ENCODE data around the gene ADH1C.
"Not testable (repeated sequence)": the region's sequence is repeated elsewhere in the genome, so short reads cannot be mapped to it uniquely, and the experiment has no call there.

The ADH1C gene

DNA sequence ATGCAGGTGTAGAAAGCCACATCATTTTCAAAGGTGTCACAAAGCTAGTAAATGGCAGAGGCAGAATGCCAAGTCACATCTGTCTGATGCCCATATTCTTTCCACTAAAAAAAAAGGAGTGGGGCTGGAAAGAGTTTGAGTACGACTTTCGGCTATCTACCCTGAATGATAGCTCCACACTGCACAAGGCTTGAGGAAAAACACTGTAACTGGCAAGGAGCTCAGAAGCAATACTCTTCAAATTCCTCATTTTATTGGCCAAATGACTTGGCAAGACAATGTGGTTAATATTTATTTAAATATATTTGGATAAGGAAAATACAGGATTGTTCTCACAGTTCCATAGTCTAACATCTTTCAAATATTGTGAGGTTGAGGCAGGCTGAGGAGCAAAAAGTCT, 5.4 kb upstream of the ADH1C start:
- DNase-seq (ENCODE audit: low spot score), result no peak

DNA sequence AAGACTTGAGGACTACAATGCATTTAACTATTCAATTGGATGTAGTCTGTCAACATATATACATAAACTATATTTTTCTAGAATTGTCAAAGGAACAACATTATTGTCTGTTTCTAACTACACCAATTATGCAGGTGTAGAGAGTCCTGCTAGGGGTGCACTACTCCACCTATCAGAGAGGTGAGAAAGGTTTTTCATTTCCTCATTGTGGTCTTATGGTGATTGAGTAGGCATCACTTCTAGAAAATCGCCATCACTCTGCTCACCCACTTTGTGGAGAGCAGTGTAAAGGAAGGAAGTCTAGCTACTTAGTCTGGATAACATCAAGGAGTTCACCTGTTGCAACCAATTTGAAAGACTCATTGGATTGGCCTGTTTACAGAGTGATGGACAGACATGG, 4.4 kb upstream of the ADH1C start:
- no peak for DNase-seq (ENCODE audit: low spot score)

DNA sequence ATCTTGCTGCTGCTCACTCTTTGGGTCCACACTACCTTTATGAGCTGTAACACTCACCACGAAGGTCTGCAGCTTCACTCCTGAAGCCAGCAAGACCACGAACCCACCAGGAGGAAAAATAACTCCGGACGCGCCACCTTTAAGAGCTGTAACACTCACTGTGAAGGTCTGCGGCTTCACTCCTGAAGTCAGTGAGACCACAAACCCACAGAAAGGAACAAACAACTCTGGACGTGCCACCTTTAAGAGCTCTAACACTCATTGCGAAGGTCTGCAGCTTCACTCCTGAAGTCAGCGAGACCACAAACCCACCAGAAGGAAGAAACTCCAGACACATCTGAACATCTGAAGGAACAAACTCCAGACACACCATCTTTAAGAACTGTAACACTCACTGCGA, 3.6 kb upstream of the ADH1C start:
- DNase-seq (ENCODE audit: low spot score), result not testable (repeated sequence)

DNA sequence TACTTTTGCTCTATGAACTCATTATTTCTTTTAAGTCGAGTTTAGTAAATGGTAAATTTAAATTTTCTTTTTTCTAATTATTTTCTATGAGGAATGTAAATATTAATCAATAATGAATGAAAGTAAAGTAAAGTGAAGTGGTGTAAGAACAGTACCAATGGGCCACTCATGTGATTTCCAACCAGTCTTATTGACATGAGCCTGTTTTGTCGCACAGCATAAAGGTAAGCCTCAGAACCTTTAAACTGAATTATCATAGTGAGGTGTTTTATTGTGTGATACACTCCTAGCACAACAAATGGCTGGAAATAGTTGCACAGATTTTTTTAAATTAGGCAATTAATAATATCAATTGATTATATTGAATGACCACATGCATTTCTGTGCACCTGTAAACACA, 1.1 kb downstream of the ADH1C start:
- no peak for DNase-seq (ENCODE audit: low spot score)

DNA sequence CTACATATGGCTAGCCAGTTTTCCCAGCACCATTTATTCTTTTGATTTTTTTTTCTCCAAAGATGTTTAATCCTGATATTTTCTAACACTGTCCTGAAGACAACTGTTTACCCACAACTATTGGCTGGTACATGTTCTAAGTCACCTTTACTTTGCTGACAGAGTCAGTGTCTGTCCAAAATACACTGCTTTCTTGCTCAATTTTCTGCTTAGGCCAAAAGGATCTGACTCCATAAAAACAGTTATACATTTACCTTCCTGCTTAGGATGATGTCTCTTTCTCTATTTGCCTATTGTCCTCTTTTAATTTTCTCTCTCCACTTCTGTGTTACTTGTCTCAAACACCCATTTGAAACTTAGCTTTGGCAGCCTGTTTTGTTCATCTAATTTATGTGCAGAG, 3.2 kb downstream of the ADH1C start:
- no peak for DNase-seq (ENCODE audit: low spot score)

DNA sequence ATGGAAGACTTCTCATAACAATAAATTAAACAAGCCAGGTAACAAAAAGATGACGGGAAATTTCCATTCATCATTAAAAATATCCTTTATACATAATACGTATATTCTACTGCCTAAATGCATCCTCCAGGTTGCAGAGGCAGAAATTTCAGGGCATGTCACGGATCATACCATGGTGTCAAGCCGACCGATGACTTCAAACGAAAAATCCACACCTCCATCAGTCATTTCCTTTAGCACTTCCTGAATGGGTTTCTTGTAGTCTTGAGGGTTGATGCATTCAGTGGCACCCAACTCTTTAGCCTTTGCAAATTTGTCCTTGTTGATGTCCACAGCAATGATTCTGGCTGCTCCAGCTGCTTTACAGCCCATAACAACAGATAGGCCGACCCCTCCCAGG, 9.9 kb downstream of the ADH1C start:
- not testable (repeated sequence) for DNase-seq (ENCODE audit: low spot score)

DNA sequence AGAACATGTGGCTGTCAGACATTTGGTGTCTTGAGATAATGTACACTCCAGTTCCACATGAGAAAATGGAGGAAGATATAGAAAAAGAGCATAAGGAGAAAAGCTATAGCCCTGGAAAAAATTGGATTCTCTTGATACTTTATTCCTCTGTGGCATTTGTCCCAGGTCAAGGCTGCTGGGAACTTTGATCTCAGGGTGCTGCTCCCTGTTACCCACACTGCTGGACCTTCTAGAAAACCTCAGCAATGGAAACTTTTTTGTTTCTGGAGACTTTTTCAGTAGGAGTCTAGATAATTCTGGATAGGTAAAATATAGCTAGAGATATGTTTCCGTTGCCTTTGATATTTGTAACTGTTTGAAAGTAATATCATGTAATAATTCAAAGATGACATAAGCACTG, 11.1 kb downstream of the ADH1C start:
- DNase-seq (ENCODE audit: low spot score), result no peak

DNA sequence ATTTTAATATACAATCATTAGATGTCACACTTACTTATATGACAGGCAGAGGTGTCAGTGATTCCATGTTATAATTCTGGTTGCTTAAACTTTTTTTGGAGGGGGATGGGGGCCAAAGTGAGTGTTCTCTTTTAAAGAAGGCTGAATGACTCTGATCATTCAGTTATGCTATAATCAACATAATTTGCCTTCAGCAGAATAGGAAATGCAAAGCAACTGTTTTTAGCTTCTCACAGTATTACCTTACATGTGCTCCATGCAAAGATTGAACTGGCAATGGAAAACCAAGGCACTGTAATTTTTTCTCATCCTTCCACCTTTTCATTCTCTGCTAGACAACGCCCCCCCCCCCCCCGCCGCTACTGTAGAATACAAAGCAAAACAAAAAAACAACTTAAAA, 13.4 kb downstream of the ADH1C start:
- no peak for DNase-seq (ENCODE audit: low spot score)

DNA sequence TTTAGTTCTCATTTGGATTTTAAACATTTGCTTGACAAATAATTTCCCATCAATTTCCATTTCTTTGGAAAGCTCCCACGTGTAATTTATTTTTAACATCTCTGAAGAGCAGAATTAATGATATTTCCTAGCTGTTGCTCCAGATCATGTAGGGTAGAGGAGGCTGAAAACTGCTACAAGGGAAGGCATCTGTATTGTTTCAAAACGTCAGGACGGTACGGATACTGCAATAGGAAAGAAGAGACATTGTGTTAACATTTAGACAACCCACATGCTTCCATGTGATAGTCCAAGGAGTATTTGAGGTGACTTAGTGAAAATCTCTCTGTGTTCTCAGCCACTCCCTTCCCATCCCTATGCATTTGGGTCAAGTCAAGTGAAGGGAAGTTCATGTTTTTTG, 16.0 kb downstream of the ADH1C start:
- DNase-seq (ENCODE audit: low spot score), result no peak

DNA sequence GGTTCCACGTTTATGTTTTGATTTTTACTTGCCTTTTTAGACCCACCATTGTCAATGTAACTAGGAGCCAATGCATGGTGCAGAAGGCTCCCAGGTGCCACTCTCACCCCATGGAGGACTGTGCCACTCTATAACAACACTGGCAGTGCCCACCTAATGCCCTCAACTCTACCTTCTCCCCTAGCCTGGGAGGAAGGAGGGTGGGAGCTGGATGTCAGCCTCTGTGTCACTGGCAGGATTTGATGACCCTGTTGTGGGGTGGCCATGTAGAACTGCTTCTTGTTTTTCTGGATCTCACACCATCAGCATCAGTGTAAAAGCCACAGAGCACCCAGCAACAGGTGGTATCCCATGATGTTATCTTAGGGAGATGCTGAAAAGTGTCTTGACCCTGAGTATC, 17.7 kb downstream of the ADH1C start:
- DNase-seq (ENCODE audit: low spot score), result no peak

DNA sequence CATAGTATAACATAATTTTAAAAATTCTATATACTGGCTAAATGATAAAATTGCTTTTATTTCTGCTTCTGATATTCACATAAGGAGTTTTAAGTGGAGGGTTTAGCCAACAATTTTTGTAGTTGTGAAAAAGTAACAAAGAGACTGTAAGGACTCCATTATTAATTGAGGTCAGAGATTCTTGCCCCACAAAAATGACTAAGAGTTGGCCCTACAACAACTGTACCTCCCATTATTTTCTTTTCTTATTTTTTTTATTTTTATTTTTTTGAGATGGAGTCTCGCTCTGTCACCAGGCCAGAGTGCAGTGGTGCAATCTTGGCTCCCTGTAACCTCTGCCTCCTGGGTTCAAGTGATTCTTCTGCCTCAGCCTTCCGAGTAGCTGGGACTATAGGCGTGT, 21.9 kb downstream of the ADH1C start:
- no peak for DNase-seq (ENCODE audit: low spot score)

DNA sequence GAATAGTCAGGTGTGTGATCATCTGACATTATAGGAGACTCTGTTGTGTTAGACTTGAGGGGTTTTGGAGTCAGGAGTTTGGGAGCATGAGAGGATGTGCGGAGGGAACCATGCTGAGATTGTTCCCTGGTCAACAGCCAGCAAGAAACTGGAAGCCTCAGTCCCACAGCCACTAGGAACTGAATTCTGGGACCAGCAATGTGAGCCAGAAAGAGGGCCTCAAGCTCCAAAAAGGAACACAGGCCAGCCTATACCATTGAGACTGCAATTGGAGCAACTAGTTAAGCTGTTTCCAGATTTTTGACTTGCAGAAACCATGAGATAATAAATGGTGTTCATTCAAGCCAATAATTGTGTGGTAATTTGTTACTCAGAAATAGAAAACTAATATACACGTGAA, 22.7 kb downstream of the ADH1C start:
- no peak for DNase-seq (ENCODE audit: low spot score)

DNA sequence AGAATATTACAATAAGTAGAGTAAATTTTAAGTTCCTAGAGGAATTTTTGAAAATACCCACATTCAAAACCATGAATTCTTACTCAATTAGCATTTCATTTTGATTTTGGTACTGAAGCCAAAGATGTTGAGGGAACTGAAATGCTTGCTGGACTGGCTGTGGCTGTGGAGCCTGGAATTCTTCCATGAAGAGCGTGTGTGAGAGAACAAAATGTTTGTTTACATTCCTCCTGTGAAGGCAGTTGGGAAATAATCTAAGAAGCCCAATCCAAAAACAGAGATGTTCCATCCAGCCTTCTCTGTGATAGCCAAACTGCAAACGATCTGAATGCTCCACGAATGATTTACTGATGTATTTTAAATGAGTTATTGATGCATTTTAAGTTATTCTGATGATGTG, 27.6 kb downstream of the ADH1C start:
- DNase-seq (ENCODE audit: low spot score), result no peak

DNA sequence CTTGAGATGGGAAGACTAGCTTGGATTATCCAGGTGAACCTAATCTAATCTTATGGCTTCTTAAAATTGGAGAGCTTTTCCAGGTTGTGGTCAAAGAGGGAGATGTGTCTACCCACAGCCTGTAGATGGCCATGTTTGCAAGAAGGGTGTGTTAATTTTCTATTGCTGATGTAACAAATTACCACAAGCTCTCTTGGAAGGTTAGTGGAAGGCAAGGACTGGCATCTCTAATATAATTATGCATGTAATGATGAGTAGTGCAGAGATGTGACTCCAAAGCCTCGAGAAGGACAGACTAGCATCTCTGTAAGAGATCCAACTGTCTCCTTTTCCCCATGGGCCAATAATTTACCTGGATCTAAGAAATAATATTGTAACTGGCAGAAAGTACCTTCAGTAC, 28.2 kb downstream of the ADH1C start:
- no peak for DNase-seq (ENCODE audit: low spot score)

DNA sequence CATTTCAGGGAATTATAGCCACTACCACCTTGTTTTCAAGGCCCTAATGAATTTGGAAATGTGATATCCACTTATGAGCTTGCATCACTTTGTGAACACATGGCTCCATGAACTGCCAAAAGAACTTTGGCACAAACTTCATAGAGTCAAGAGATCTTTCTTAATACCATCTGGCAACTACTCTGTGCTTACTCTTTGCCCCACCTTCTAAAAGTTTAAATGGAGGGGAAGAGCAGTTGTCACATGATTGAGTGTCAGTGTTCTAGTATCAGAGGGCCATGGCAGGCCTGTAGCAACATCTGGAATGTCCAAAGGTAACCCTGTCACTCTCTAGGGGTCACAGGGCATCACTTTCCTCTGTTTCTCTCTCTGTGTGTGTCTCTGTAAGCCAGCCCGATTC, 28.8 kb downstream of the ADH1C start:
- no peak for DNase-seq (ENCODE audit: low spot score)

DNA sequence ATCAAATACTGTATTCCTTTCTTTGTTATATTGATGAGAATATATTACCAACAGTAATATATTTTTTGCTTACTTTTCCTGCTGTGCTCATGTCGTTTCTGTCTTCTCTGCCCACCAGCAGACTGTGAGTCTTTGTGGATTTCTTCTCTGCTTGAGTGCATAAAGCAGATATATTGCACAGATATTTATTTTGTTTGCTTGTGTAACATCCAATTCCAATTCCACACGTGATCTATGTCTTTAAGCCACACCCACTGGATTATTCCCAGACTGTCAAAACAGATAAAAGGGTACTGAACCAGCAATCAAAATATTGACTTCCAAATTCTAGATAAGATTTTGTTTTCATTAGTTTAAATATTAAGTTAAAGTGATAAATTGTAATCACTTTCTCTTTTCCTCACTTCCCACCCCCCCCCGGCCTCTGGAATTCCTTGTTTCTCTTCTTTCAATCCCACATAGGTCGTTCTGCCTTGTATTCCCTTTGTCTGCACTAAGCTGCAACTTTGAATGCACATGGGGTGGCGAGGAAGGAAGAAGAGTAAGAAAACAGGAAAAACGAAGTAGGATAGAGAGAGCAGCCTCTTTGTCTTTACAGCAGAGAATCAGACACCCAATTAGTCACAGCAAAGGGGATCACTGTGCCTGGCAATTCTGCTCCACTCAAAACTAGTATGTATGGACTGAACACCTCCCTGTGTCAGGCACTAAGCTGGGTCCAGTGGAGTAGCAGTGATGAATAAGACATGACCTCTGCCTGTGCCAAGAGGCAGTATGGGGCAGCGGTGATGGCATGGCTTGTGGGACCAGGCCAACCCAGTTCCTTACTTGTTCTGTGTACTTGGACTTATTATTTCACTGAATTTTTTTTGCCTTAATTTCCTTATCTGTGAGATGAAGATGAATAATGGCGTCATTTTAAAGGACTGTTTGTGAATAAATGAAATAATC, 31.0 kb downstream of the ADH1C start, which contains the start of gene ADH1B:
ADH1B (minus strand) TSS at position 161 of the 951 bp plus-strand sequence; CDS start at position 91, 70 bp downstream.
- DNase-seq (ENCODE audit: low spot score), result no peak

DNA sequence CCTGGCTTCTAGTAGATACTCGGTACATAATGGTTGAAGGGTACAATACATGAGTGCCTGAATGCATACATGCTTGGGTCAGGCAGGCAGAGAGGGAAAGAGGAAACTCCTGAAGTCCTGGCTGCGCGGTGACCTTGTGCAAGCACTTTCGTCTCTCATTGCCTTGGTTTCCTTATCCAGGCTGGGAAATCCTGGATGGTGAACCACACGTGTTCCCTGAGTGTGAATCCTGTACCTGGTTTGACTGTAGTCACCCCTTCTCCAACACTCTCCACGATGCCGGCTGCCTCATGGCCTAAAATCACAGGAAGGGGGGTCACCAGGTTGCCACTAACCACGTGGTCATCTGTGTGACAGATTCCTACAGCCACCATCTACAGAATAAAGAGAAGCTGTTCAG, 34.7 kb downstream of the ADH1C start:
- DNase-seq (ENCODE audit: low spot score), result not testable (repeated sequence)

DNA sequence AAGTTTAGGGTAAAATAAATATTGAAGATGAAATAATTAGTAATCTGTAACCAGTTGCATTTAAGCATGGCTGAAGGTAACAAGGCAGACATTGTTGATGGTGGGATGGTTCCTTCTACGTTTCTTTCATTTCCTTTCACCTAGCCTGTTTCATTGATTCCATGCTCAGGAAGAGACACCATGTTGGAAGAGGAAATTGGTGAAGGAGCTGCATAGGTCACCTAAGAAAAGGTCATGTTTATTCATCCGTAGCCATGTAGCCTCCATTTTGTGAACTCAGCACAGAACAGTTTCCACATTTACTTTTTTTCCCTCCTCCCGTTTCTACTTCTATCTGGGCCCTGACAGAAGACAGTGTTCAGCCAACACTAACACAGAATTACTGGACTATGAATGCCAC, 35.2 kb downstream of the ADH1C start:
- DNase-seq (ENCODE audit: low spot score), result no peak

DNA sequence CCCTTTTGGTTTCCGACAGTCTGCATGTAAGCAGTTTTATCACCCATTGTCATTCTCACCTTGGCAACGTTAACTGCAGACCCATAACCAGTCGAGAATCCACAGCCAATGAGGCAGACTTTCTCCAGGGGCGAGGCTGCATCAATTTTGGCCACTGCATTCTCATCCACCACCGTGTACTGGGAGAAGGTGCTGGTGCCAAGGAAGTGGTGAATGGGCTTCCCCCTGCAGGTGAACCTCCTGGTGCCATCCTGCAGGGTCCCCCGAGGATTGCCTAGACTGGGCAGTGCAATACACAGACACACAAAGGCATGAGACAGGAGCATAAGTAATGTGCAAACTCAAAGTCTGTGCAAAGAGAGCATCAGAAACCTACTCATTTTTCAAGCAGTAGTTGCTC, 36.7 kb downstream of the ADH1C start:
- no peak for DNase-seq (ENCODE audit: low spot score)

DNA sequence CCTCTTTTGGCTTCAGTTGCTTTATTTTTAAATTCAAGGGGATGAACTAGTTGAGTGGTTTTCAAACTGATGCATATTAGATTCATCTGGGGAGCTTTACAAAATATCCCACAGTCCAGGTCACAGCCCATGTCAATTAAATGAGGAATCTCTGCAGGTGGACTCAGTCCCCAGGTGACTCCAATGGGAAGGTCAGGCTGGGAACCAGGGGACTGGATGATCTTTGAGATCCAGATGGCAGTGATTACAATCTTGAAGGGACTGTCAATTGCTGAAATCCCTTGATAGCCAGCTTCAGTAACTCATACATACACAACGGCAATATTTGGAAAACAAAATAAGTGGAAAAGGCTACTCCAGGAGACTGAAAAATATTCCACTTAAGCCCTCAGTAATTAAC, 38.3 kb downstream of the ADH1C start:
- no peak for DNase-seq (ENCODE audit: low spot score)

DNA sequence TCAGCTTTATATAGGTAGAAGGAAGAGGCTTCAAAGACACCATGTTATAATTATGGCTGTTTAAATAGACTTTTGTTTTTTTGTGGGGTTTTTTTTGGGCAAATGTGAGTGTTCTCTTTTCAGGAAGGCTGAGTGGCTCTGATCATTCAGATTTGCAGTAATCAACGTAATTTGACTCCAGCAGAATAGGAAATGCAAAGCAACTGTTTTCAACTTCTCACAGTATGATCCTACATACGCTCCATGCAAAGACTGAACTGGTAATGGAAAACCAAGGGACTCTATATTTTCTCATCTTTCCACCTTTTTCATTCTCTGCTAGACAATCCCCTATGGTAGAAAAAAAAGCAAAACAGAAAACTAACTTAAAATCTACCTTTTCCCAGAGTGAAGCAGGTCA, 42.2 kb downstream of the ADH1C start:
- DNase-seq (ENCODE audit: low spot score), result no peak

DNA sequence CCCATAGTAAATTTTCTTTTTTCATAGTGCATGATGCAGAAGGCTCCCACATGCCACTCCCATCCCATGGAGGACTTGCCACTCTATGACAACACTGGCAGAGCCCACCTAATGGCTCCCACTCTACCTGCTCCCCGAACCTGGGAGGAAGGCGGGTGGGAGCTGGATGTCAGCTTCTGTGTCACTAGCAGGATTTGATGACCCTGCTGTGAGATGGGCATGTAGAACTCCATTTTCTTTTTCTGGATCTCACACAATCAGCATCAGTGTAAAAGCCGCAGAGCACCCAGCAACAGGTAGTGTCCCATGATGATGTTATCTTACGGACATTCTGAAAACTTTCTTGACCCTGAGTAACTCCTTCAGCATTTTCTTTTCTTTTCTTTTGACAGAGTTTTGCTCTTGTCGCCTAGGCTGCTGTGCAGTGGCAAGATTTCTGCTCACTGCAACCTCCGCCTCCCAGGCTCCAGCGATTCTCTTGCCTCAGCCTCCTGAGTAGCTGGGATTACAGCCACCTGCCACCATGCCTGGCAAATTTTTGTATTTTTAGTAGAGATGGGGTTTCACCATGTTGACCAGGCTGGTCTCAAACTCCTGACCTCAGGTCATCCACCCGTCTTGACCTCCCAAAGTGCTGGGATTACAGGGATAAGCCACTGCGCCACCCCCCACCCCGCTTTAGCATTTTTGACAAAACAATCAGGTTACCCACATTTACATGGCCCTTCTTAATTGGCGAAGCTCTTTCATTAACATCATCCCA, 46.7 kb downstream of the ADH1C start:
- no peak for DNase-seq (ENCODE audit: low spot score)
